ENCODE measurements around the gene ARRB1.

DNA sequence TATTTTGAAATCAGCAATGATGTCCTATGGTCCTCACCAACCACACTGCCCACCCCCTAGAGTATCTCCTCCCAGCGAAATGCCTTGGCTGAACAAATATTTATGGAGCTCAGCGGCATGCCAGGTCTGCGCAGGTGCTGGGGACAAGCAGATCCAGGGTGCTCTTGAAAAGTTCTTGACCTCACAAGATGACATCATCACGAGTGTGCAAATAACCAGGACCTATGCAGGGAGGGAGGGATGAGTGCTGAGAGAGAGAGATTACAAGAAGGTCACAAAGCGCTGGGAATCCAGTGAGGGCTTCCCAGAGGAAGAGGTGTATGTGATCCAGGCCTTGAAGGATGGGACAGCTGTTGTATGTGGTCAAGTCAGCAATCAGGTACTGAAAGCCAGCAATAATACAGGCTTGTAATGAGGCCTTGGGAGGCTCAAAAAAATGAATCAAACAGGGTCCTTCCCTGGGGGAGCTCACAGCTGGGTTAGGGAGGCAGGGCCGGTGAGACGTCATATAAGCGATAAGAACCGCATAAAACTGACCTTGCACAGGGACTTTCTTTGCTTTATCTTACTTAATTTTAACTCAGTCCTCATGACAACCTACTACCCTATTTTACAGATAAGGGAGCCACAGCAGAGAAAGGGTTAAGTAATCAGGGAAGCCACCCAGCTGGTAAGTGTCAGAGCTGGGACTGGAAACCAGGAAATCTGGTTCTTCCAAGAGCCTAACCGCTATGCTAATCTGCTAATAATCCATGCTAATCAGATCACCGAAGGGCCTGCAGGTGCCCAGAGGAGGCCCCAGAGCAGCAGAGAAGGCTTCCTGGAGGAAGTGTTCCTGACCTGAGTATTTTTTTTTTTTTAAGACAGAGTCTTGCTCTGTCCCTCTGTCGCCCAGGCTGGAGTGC is 8.2 kb downstream of the ARRB1 start:
- TF ChIP-seq, protein P1, sequence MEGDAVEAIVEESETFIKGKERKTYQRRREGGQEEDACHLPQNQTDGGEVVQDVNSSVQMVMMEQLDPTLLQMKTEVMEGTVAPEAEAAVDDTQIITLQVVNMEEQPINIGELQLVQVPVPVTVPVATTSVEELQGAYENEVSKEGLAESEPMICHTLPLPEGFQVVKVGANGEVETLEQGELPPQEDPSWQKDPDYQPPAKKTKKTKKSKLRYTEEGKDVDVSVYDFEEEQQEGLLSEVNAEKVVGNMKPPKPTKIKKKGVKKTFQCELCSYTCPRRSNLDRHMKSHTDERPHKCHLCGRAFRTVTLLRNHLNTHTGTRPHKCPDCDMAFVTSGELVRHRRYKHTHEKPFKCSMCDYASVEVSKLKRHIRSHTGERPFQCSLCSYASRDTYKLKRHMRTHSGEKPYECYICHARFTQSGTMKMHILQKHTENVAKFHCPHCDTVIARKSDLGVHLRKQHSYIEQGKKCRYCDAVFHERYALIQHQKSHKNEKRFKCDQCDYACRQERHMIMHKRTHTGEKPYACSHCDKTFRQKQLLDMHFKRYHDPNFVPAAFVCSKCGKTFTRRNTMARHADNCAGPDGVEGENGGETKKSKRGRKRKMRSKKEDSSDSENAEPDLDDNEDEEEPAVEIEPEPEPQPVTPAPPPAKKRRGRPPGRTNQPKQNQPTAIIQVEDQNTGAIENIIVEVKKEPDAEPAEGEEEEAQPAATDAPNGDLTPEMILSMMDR (IDR thresholded peaks at IDR 0.05), result no peak
- no peak for TF ChIP-seq POLR2A (IDR thresholded peaks at IDR 0.05)

Measured in thyroid gland (tissue), 4 donors.